HCT116 (cell line): ENCODE data around the gene PDP2. TPM values are rescaled to one million over a fixed set of nuclear protein-coding genes. Genes with fewer than 3 reads are reported as not detected.

ENCODE experiments used
- ATAC-seq: fragments of 200-7000 bp; cut with Tn5 transposase; 2 replicates; pipeline ENCODE4 v1.9.1; 2020; ENCODE audit warnings: mild to moderate bottlenecking, moderate library complexity
- BruUV-seq: library from RNA; stranded (reverse); fragments of 400-500 nt; replicated peaks from 2 replicates; lab custom pipeline; 2021; lab: Mats Ljungman, UMichigan
- CTCF ChIA-PET: fragments of 300-600 bp; sonication (Branson Sonifier 250); formaldehyde crosslinking; loops from one replicate; lab custom pipeline; 2021; ENCODE audit warnings: antibody characterized with exemption; lab: Charles Lee
- POLR2A ChIA-PET: fragments of 300-600, 350-600 bp; sonication (Branson Sonifier 250); formaldehyde crosslinking; loops from one replicate; lab custom pipeline; 2021; ENCODE audit warnings: antibody characterized with exemption; lab: Charles Lee
- RAD21 ChIA-PET, 2 experiments: fragments of 300-600 bp; sonication (Branson Sonifier 250); formaldehyde crosslinking; loops; one replicate each; lab custom pipeline; 2023; ENCODE audit warnings: low total read pairs in 2 of 2; ENCODE audit not compliant: uncharacterized antibody in 2 of 2, unreplicated experiment in 2 of 2, low non-redundant PET in 1 of 2; lab: Charles Lee
- DNase-seq: peaks from one replicate; pipeline ENCODE4 v3.0.0-alpha.2; 2010; ENCODE audit warnings: low read depth, low spot score
- H2AFZ ChIP-seq: fragments of 200-600 bp; shearing (Covaris generic), sonication (generic); 2 replicates; pipeline ENCODE4 v1.6.1; 2017; ENCODE audit warnings: low read depth, mixed run types, mixed read lengths, antibody characterized with exemption, low read length; ENCODE audit not compliant: poor library complexity, severe bottlenecking
- H3K27ac ChIP-seq: 2 replicates; pipeline ENCODE4 v1.5.1; 2012; ENCODE audit warnings: low read depth, low read length
- H3K27me3 ChIP-seq: fragments of 200-600 bp; sonication (generic); 2 replicates; pipeline ENCODE4 v1.6.1; 2016; ENCODE audit warnings: mixed run types, low read length, mixed read lengths; ENCODE audit not compliant: insufficient read depth
- H3K36me3 ChIP-seq, 2 experiments: fragments of 200-500 bp in 1 of 2; fragments of 200-600 bp in 1 of 2; sonication (Bioruptor generic) in 1 of 2; sonication (generic) in 1 of 2; 2 replicates each; pipeline versions ENCODE4 v1.5.1 to v1.6.1; 2014 to 2016; ENCODE audit warnings: low read length in 2 of 2, inconsistent platforms in 1 of 2, mixed read lengths in 1 of 2, mixed run types in 1 of 2; ENCODE audit not compliant: insufficient read depth in 2 of 2, control insufficient read depth in 1 of 2
- H3K4me1 ChIP-seq, 2 experiments: fragments of 200-600 bp in 1 of 2; sonication (generic) in 1 of 2; 2 replicates each; pipeline versions ENCODE4 v1.5.1 to v1.6.1; 2012 to 2017; ENCODE audit warnings: low read length in 2 of 2, inconsistent platforms in 1 of 2, mild to moderate bottlenecking in 1 of 2, mixed read lengths in 1 of 2, mixed run types in 1 of 2, moderate library complexity in 1 of 2; ENCODE audit not compliant: insufficient read depth in 2 of 2, control insufficient read depth in 1 of 2
- H3K4me2 ChIP-seq: fragments of 200-600 bp; sonication (generic); 2 replicates; pipeline ENCODE4 v1.6.1; 2017; ENCODE audit warnings: mixed run types, low read length, mixed read lengths
- H3K4me3 ChIP-seq, 2 experiments: fragments of 200-600 bp in 1 of 2; sonication (generic) in 1 of 2; replicated peaks in 1 of 2; 2 replicates each; pipeline ENCODE4 v1.5.1; 2011 to 2016; ENCODE audit warnings: low read length in 2 of 2, control low read depth in 1 of 2, low read depth in 1 of 2, mild to moderate bottlenecking in 1 of 2, mixed read lengths in 1 of 2, mixed run types in 1 of 2
- H3K79me2 ChIP-seq: fragments of 200-600 bp; sonication (generic); 2 replicates; pipeline ENCODE4 v1.6.1; 2017; ENCODE audit warnings: mild to moderate bottlenecking, mixed run types, low read length, moderate library complexity, mixed read lengths; ENCODE audit not compliant: insufficient read depth
- H3K9ac ChIP-seq: fragments of 200-600 bp; sonication (generic); 2 replicates; pipeline ENCODE4 v1.6.1; 2016; ENCODE audit warnings: low read length, mixed read lengths
- H3K9me2 ChIP-seq: fragments of 200-600 bp; sonication (generic), shearing (Covaris generic); 2 replicates; pipeline ENCODE4 v1.6.1; 2017; ENCODE audit warnings: mixed run types, mild to moderate bottlenecking, moderate library complexity; ENCODE audit not compliant: insufficient read depth
- H3K9me3 ChIP-seq, 2 experiments: fragments of 200-500 bp in 1 of 2; fragments of 200-600 bp in 1 of 2; sonication (Bioruptor generic) in 1 of 2; sonication (generic) in 1 of 2; 2 replicates each; pipeline ENCODE4 v1.6.1; 2014 to 2017; ENCODE audit warnings: low read length in 2 of 2, mixed read lengths in 2 of 2, inconsistent platforms in 1 of 2, low read depth in 1 of 2, mild to moderate bottlenecking in 1 of 2, mixed run types in 1 of 2, moderate library complexity in 1 of 2; ENCODE audit not compliant: control insufficient read depth in 1 of 2, insufficient read depth in 1 of 2
- H4K20me1 ChIP-seq: fragments of 200-600 bp; sonication (generic), shearing (Covaris generic); 2 replicates; pipeline ENCODE4 v1.6.1; 2017; ENCODE audit warnings: mixed run types, mild to moderate bottlenecking, moderate library complexity; ENCODE audit not compliant: insufficient read depth
- CBX3 ChIP-seq: IDR thresholded peaks from 2 replicates; pipeline ENCODE4 v1.6.1; 2012; ENCODE audit warnings: low read depth
- CEBPB ChIP-seq: IDR thresholded peaks from 2 replicates; pipeline ENCODE4 v1.6.1; 2012; ENCODE audit warnings: low read depth
- ELF1 ChIP-seq: IDR thresholded peaks from 2 replicates; pipeline ENCODE4 v1.6.1; 2012; ENCODE audit warnings: low read depth, borderline replicate concordance
- EZH2 ChIP-seq: fragments of 200-600 bp; sonication (generic); IDR thresholded peaks from 2 replicates; pipeline ENCODE4 v1.6.1; 2017; ENCODE audit warnings: antibody characterized with exemption, mixed run types
- EZH2phosphoT487 ChIP-seq: fragments of 200-600 bp; IDR thresholded peaks from 2 replicates; pipeline ENCODE4 v1.6.1; 2018; ENCODE audit warnings: antibody characterized with exemption, borderline replicate concordance
- SIN3A ChIP-seq: IDR thresholded peaks from 2 replicates; pipeline ENCODE4 v1.6.1; 2012; ENCODE audit warnings: low read depth
- SP1 ChIP-seq: IDR thresholded peaks from 2 replicates; pipeline ENCODE4 v1.6.1; 2012; ENCODE audit warnings: low read depth
- SRF ChIP-seq: IDR thresholded peaks from 2 replicates; pipeline ENCODE4 v1.6.1; 2012; ENCODE audit warnings: low read depth
- YY1 ChIP-seq: IDR thresholded peaks from 2 replicates; pipeline ENCODE4 v1.6.1; 2011; ENCODE audit warnings: low read length, low read depth, moderate library complexity, mild to moderate bottlenecking; ENCODE audit not compliant: insufficient replicate concordance; ENCODE audit errors: extremely low read depth
- ZFX ChIP-seq: fragments of 450-650 bp; IDR thresholded peaks from 2 replicates; pipeline ENCODE4 v1.6.1; 2017
- ZNF274 ChIP-seq: fragments of 200-500 bp; sonication (Bioruptor generic); IDR thresholded peaks from 2 replicates; pipeline ENCODE4 v1.6.1; 2014; ENCODE audit warnings: mild to moderate bottlenecking, low read depth, low read length, inconsistent platforms
- intact Hi-C: fragments of 100-400 bp; cut with micrococcal nuclease; formaldehyde crosslinking; loops from 2 replicates; pipeline ENCODE4 v1.10.0; 2022
- total RNA-seq: library from RNA; stranded (reverse); gene quantifications from one replicate; pipeline ENCODE4 v1.2.1, GENCODE V29; 2021; ENCODE audit not compliant: unreplicated experiment
- TF ChIP-seq, protein P1 (sequence below), 3 experiments: fragments of 200-600 bp in 1 of 3; sonication (generic) in 1 of 3; IDR thresholded peaks in 2 of 3; conservative IDR thresholded peaks in 1 of 3; 2 replicates each; pipeline ENCODE4 v1.5.1; 2012 to 2017; ENCODE audit warnings: low read depth in 2 of 3, low read length in 2 of 3, antibody characterized with exemption in 1 of 3, borderline replicate concordance in 1 of 3, control low read depth in 1 of 3, mild to moderate bottlenecking in 1 of 3, mixed read lengths in 1 of 3, mixed run types in 1 of 3, moderate library complexity in 1 of 3; ENCODE audit not compliant: insufficient read depth in 1 of 3
- TF ChIP-seq, protein P2 (sequence below): IDR thresholded peaks from 2 replicates; pipeline ENCODE4 v1.6.1; 2012

PDP2 gene
- total RNA-seq, 1 experiment from 2014 or later: 19.9 TPM

DNA sequence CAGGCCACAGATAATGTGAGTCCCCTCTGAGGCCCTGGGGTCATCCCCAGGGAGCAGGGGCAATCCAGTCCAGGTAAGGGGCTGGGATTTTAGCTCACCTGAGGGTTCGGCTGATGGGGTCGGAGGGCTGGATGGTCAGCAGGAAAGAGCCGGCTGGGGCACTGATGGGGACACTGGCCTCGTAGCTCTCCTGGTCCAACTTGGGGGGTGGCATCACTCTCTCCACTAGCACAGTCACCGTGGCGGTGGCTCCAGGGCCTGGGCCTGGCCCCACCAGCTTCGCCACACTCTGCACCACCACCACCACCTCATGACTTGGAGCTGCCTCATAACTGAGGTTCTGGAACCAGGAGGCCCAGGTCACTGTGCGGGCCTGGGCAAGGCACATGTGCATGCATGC, 31.5 kb downstream of the PDP2 start:
- POLR2A ChIA-PET: no interaction called here

DNA sequence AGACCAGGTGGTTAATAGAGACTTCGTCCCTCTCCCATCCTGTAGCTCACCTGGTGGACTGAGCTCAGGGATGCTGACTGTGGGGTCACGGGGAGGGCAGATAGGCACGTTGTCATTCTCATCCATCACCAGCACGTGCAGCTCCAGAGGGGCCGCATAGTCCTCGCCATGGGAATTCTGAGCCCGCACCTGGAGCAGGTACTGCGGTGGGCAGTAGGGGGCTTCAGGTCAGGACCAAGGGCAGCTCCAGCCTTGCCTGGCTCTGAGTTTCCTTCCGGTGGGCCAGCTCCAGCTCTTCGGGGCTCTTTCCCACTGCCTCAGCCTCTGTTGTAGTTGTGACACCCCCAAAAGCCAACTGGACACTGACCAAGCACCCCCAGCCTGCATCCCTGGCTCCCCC, 32.8 kb downstream of the PDP2 start:
- H3K27ac ChIP-seq: no peak overlapping the region
- no peaks in the 10 kb centered on the region for H4K20me1 ChIP-seq
- DNase-seq: no peak
- no peaks in the 10 kb centered on the region for H3K27me3 ChIP-seq
- BruUV-seq: no TSS peak
- ChIA-PET RAD21 (no interaction called here), CTCF (no interaction called here), POLR2A (no interaction called here)
- H3K79me2 ChIP-seq: no peaks in the 10 kb centered on the region
- H3K9me3 ChIP-seq: no peaks in the 10 kb centered on the region
- no peak overlapping the region for H3K4me3 ChIP-seq
- no peaks in the 10 kb centered on the region for H3K9me2 ChIP-seq
- no peak overlapping the region for H3K4me2 ChIP-seq
- intact Hi-C loops: no loop called here
- ATAC-seq: no peak
- H2AFZ ChIP-seq: no peak overlapping the region
- H3K36me3 ChIP-seq: no peaks in the 10 kb centered on the region
- peaks cover 0 to 13% of the 10 kb centered on the region in 2 experiments; a peak in 2 of 4 replicates for H3K4me1 ChIP-seq
- no peak overlapping the region for H3K9ac ChIP-seq
- TF ChIP-seq ZFX (no peak), CBX3 (no peak), EZH2 (no peak), SIN3A (no peak), CEBPB (no peak), ELF1 (no peak), YY1 (no peak), SRF (no peak), ZNF274 (no peak), EZH2phosphoT487 (no peak)

More for the DNA sequence above, 31.5 kb downstream of the PDP2 start:
- H3K27me3 ChIP-seq: no peaks in the 10 kb centered on the region
- no peak overlapping the region for H3K27ac ChIP-seq
- no peaks in the 10 kb centered on the region for H4K20me1 ChIP-seq
- no peaks in the 10 kb centered on the region for H3K79me2 ChIP-seq
- no peak for ATAC-seq
- H3K4me1 ChIP-seq: peaks cover 0 to 13% of the 10 kb centered on the region in 2 experiments; a peak in 2 of 4 replicates
- H3K9ac ChIP-seq: no peak overlapping the region
- no peaks in the 10 kb centered on the region for H3K36me3 ChIP-seq
- no TSS peak for BruUV-seq
- TF ChIP-seq, protein P1, sequence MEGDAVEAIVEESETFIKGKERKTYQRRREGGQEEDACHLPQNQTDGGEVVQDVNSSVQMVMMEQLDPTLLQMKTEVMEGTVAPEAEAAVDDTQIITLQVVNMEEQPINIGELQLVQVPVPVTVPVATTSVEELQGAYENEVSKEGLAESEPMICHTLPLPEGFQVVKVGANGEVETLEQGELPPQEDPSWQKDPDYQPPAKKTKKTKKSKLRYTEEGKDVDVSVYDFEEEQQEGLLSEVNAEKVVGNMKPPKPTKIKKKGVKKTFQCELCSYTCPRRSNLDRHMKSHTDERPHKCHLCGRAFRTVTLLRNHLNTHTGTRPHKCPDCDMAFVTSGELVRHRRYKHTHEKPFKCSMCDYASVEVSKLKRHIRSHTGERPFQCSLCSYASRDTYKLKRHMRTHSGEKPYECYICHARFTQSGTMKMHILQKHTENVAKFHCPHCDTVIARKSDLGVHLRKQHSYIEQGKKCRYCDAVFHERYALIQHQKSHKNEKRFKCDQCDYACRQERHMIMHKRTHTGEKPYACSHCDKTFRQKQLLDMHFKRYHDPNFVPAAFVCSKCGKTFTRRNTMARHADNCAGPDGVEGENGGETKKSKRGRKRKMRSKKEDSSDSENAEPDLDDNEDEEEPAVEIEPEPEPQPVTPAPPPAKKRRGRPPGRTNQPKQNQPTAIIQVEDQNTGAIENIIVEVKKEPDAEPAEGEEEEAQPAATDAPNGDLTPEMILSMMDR (IDR thresholded peaks at IDR 0.05 in 2 of 3, conservative IDR thresholded peaks at IDR 0.05 in 1 of 3; ENCODE audit: borderline replicate concordance in 1 of 3, insufficient read depth in 1 of 3, low read depth in 2 of 3, low read length in 2 of 3): no peak
- TF ChIP-seq SP1: no peak
- no peak for TF ChIP-seq SIN3A
- TF ChIP-seq EZH2: no peak
- no peak for TF ChIP-seq YY1
- TF ChIP-seq, protein P2, sequence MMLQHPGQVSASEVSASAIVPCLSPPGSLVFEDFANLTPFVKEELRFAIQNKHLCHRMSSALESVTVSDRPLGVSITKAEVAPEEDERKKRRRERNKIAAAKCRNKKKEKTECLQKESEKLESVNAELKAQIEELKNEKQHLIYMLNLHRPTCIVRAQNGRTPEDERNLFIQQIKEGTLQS: no peak
- TF ChIP-seq SRF: no peak
- TF ChIP-seq EZH2phosphoT487: no peak
- CTCF ChIA-PET: no interaction called here
- RAD21 ChIA-PET: no interaction called here
- DNase-seq: no peak
- no peak overlapping the region for H3K4me2 ChIP-seq
- H2AFZ ChIP-seq: no peak overlapping the region
- H3K9me3 ChIP-seq: no peaks in the 10 kb centered on the region
- no peak overlapping the region for H3K4me3 ChIP-seq
- no peaks in the 10 kb centered on the region for H3K9me2 ChIP-seq
- intact Hi-C loops: no loop called here
